Activated gamma-delta T cell treated with Interleukin-2 at 50 U/mL for 16 hours (primary cell): Measurements from ENCODE around the gene SASH1.

Experiments
- DNase-seq: peaks from one replicate; pipeline ENCODE4 v3.0.0-alpha.2; 2020

SASH1 gene

DNA sequence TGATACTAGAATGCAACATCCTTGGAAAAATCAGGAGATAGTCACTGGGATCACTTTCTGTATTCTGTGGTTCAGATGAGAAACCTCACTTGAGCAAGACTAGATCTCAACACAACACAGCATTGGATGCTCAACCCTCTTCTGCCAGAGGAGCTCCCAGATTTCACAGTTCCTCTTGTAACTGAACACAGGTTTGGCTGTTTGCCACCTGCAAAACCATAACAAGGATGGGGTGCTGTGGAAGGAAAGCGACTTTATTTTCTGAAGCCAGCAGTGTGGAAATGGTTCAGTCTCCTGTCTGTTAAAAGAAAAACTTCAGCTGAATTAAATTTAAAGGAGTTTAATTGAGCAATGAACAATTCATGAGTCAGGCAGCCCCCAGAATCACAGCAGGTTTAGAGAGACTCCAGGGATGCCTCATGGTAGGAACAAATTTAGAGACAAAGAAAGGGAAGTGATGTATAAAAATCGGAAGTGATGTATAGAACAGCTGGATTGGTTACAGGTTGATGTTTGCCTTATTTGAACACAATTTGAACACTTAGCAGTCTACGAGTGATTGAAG is 254.3 kb downstream of the SASH1 start:
- no peak for DNase-seq

DNA sequence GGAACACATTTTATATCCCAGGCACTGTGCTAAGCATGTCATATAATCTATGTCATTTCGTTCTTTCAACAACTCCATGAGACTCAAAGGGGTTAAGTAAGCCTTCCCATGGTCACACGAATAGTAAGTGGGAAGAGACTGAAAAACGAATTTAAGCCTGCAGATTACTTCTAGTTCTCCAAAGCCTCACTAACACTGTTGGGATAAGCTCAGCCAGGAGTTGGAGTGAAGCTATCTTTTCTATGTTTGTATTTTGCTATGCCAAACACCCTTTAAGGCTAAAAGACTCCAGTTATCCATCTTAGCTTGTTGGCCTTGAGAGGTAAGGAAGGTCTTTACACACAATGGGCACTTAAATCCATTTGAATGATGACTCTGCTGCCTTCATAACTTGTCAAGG is 256.1 kb downstream of the SASH1 start:
- no peak for DNase-seq

- no peak for DNase-seq
Observed at GRCh38 chr6:148599967-148600426, 257.4 kb downstream of the SASH1 start.
